Stimulated activated CD8-positive, alpha-beta memory T cell treated with anti-CD3 and anti-CD28 coated beads, Interleukin-4, amount 100 ng/mL, for 1 hour (primary cell): ENCODE results near the gene CCNJ.
"Not testable (repeated sequence)": the region's sequence is repeated elsewhere in the genome, so short reads cannot be mapped to it uniquely, and the experiment has no call there.

Source experiments
- DNase-seq, 2 donors: peaks; one replicate each; pipeline ENCODE4 v3.0.0-alpha.2; 2020; ENCODE audit warnings: low read depth in 2 of 2, low spot score in 1 of 2

Gene CCNJ

GRCh38 chr10:96043033-96043892 lies at the start of gene CCNJ:
Gene CCNJ, plus strand, starts transcription at chr10:96043583. Its CDS starts 811 bp downstream, at chr10:96044394.
- DNase-seq = peak; percentile 58 to 62

- DNase-seq = not testable (repeated sequence)
Observed at GRCh38 chr10:95994376-95994775, 49.0 kb upstream of the CCNJ start.

- DNase-seq = no peak
Observed at GRCh38 chr10:95998255-95998784, 45.1 kb upstream of the CCNJ start.

- DNase-seq = no peak
Observed at GRCh38 chr10:96013956-96014355, 29.4 kb upstream of the CCNJ start.

- DNase-seq = no peak
Observed at GRCh38 chr10:96014473-96015102, 28.8 kb upstream of the CCNJ start.

- DNase-seq = no peak
Observed at GRCh38 chr10:96017191-96017687, 26.1 kb upstream of the CCNJ start.

GRCh38 chr10:96021332-96021731 lies 22.1 kb upstream of the CCNJ start:
- DNase-seq = no peak

- DNase-seq = no peak
Observed at GRCh38 chr10:96022739-96023138, 20.6 kb upstream of the CCNJ start.

GRCh38 chr10:96023168-96023567 lies 20.2 kb upstream of the CCNJ start:
- no peak for DNase-seq

- no peak for DNase-seq
Observed at GRCh38 chr10:96025566-96025965, 17.8 kb upstream of the CCNJ start.

GRCh38 chr10:96034625-96035024 lies 8.8 kb upstream of the CCNJ start:
- DNase-seq = no peak

- no peak for DNase-seq
Observed at GRCh38 chr10:96038476-96039387, 4.7 kb upstream of the CCNJ start.

- DNase-seq = no peak
Observed at GRCh38 chr10:96041146-96041545, 2.2 kb upstream of the CCNJ start.

- peak in 1 of 2 donors; percentile 5 for DNase-seq
Observed at GRCh38 chr10:96043893-96044715, 721 bp downstream of the CCNJ start.

- DNase-seq = no peak
Observed at GRCh38 chr10:96044736-96045135, 1.4 kb downstream of the CCNJ start.

GRCh38 chr10:96046546-96046945 lies 3.2 kb downstream of the CCNJ start:
- DNase-seq = no peak

- no peak for DNase-seq
Observed at GRCh38 chr10:96047004-96047649, 3.7 kb downstream of the CCNJ start.

GRCh38 chr10:96047925-96048324 lies 4.5 kb downstream of the CCNJ start:
- DNase-seq = not testable (repeated sequence)

- DNase-seq = no peak
Observed at GRCh38 chr10:96049340-96049739, 6.0 kb downstream of the CCNJ start.

GRCh38 chr10:96053985-96054384 lies 10.6 kb downstream of the CCNJ start:
- no peak for DNase-seq
